Cerebellar nuclear complex (tissue), 1 donor: ENCODE measurements around the gene EFTUD2.

Source experiments
- DNase-seq, 2 experiments: peaks; one replicate each; lab custom pipeline; 2025; lab: John Stamatoyannopoulos, UW

Gene EFTUD2

GRCh38 chr17:44887971-44888954, 11.0 kb downstream of the EFTUD2 start:
- DNase-seq, result no peak

GRCh38 chr17:44887016-44887415, 12.2 kb downstream of the EFTUD2 start:
- DNase-seq, result no peak

- DNase-seq, result no peak
These were observed 14.3 kb downstream of the EFTUD2 start for GRCh38 chr17:44884941-44885340.

GRCh38 chr17:44881145-44881544, 18.1 kb downstream of the EFTUD2 start:
- no peak for DNase-seq

- no peak for DNase-seq
These were observed 19.2 kb downstream of the EFTUD2 start for GRCh38 chr17:44880062-44880461.

GRCh38 chr17:44879376-44879775, 19.9 kb downstream of the EFTUD2 start:
- DNase-seq, result no peak

GRCh38 chr17:44878627-44879221, 20.5 kb downstream of the EFTUD2 start:
- peak in 1 of 2 experiments; percentile 34 for DNase-seq

GRCh38 chr17:44877121-44877520, 22.1 kb downstream of the EFTUD2 start:
- no peak for DNase-seq

- DNase-seq, result no peak
These were observed 23.5 kb downstream of the EFTUD2 start for GRCh38 chr17:44875761-44876160.

- peak in 1 of 2 experiments; percentile 14 for DNase-seq
These were observed 27.0 kb downstream of the EFTUD2 start for GRCh38 chr17:44872131-44872768.

GRCh38 chr17:44871556-44871955, 27.7 kb downstream of the EFTUD2 start:
- DNase-seq, result no peak

GRCh38 chr17:44867841-44868240, 31.4 kb downstream of the EFTUD2 start:
- no peak for DNase-seq

- DNase-seq, result no peak
These were observed 33.3 kb downstream of the EFTUD2 start for GRCh38 chr17:44865931-44866330.

GRCh38 chr17:44865231-44865660, 34.0 kb downstream of the EFTUD2 start:
- DNase-seq, result peak in 1 of 2 experiments; percentile 14

- DNase-seq, result no peak
These were observed 34.4 kb downstream of the EFTUD2 start for GRCh38 chr17:44864831-44865230.

- DNase-seq, result no peak
These were observed 36.0 kb downstream of the EFTUD2 start for GRCh38 chr17:44863061-44863918.

GRCh38 chr17:44862278-44862914, 36.8 kb downstream of the EFTUD2 start:
- no peak for DNase-seq

GRCh38 chr17:44859701-44860100, 39.5 kb downstream of the EFTUD2 start:
- DNase-seq, result no peak

GRCh38 chr17:44854192-44854591, 45.1 kb downstream of the EFTUD2 start:
- DNase-seq, result no peak

GRCh38 chr17:44850612-44851011, 48.6 kb downstream of the EFTUD2 start:
- no peak for DNase-seq

GRCh38 chr17:44850025-44850424, 49.2 kb downstream of the EFTUD2 start:
- DNase-seq, result no peak
